ENCODE results near the gene CIAO1.

CIAO1 gene

DNA sequence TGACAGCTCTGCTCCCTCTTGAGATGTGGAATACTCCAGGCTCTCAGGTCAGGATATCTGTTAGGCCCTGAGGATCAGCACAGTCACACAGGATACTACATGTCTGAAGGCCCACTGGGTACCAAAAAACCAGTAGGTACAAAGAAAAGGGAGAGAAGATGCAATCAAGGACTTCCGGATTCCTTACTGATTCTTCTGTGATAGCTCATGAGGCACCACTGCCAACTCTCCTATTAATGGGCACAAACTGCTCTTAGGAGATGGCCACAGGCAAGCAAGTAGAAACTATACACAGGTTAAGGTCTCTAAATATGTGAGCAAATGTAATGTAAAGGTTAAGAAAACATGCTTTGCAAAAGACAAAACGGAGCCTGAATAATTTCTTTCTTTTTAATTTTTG is 3.7 kb upstream of the CIAO1 start:
- Histone ChIP-seq H3K9me3 (ENCODE audit: insufficient read depth, low read depth, low read length) (no peaks in the 10 kb centered on the region), H3K4me1 (ENCODE audit: insufficient read depth, low read length) (peaks cover 16% of the 10 kb centered on the region), H3K27ac (ENCODE audit: low read depth, low read length) (no peak overlapping the region), H3K36me3 (ENCODE audit: insufficient read depth, low read length) (peaks cover 8% of the 10 kb centered on the region; the same call in 1 of the 2 replicates), H3K9ac (ENCODE audit: low read depth, low read length) (no peak overlapping the region), H3K27me3 (ENCODE audit: insufficient read depth, low read length) (no peaks in the 10 kb centered on the region), H3K4me3 (ENCODE audit: low read length) (no peak overlapping the region)
- WGBS, result 95% methylated on average over 2 of the region's 2 CpGs

DNA sequence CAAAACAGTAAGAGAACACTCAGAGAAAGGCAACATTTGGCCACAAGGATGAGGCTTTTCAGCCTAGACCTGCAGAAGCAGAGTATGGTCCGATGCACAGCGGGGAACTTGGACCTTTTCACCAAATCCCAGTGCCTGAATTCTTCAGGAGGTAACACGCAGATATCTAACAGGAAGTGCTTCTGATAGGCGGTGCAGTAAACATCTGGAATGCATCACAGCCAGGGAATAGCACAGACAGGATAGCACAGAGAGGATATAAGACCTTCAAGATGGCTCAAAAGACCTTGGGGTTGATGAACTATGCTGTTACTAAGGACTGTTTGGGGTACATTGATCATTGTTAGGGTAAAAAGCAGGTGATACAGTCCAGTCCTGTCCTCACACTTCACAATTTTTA is 1.9 kb upstream of the CIAO1 start:
- Histone ChIP-seq H3K36me3 (ENCODE audit: insufficient read depth, low read length) (peaks cover 19% of the 10 kb centered on the region), H3K27ac (ENCODE audit: low read depth, low read length) (no peak overlapping the region), H3K4me3 (ENCODE audit: low read length) (no peak overlapping the region), H3K27me3 (ENCODE audit: insufficient read depth, low read length) (no peaks in the 10 kb centered on the region), H3K9ac (ENCODE audit: low read depth, low read length) (no peak overlapping the region), H3K4me1 (ENCODE audit: insufficient read depth, low read length) (peaks cover 16% of the 10 kb centered on the region), H3K9me3 (ENCODE audit: insufficient read depth, low read depth, low read length) (no peaks in the 10 kb centered on the region)
- 92% methylated on average over 4 of the region's 4 CpGs for WGBS

DNA sequence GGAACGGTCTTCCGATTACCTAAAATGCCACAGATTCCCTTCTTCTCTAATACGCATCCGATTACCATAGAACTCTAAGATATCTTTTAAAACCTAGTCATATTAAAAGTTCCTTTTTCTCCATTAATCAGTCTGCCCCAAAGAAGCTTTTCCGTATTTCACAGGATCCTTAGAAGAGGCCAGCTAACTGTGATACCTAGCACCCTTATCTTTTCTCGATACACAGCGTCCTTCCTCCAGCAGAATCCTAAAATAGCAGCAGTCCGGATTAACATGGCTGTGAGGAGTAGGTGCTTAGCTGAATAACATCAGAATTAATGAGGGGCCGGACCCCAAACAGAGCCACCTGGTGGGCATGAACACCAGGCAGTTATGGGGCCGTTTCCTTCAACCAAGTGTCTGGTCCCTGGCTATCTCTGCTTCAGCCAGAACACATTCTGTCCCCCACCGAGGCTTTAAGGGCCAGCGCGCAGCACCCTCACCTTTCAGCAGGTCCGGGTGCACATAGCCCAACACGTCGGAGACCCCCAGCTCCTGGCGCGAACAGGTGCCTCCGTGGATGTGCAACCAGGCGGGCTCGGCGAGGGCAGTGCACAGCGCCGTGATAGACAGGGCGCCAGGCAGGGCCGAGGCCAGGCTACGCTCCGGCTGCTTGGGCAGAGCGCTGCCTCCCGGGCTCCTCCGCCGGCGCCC is 1.2 kb upstream of the CIAO1 start:
- peak overlapping the region; percentile 66 for H3K9ac ChIP-seq (ENCODE audit: low read depth, low read length)
- H3K4me3 ChIP-seq (ENCODE audit: low read length), result peak overlapping the region; percentile 96
- no peak overlapping the region for H3K27ac ChIP-seq (ENCODE audit: low read depth, low read length)
- H3K4me1 ChIP-seq (ENCODE audit: insufficient read depth, low read length), result peaks cover 16% of the 10 kb centered on the region
- H3K36me3 ChIP-seq (ENCODE audit: insufficient read depth, low read length), result peaks cover 24% of the 10 kb centered on the region
- H3K9me3 ChIP-seq (ENCODE audit: insufficient read depth, low read depth, low read length), result no peaks in the 10 kb centered on the region
- no peaks in the 10 kb centered on the region for H3K27me3 ChIP-seq (ENCODE audit: insufficient read depth, low read length)
- 25% methylated on average over 33 of the region's 33 CpGs for WGBS

- Histone ChIP-seq H3K27ac (ENCODE audit: low read depth, low read length) (peak overlapping the region; percentile 76; the same call in 1 of the 2 replicates), H3K9ac (ENCODE audit: low read depth, low read length) (peak overlapping the region; percentile 66), H3K4me3 (ENCODE audit: low read length) (peak overlapping the region; percentile 96), H3K4me1 (ENCODE audit: insufficient read depth, low read length) (peaks cover 13% of the 10 kb centered on the region), H3K27me3 (ENCODE audit: insufficient read depth, low read length) (no peaks in the 10 kb centered on the region), H3K36me3 (ENCODE audit: insufficient read depth, low read length) (peaks cover 27% of the 10 kb centered on the region), H3K9me3 (ENCODE audit: insufficient read depth, low read depth, low read length) (no peaks in the 10 kb centered on the region)
- under 1% methylated on average over 49 of the region's 49 CpGs for WGBS
These were observed 631 bp upstream of the CIAO1 start for GRCh38 chr2:96265349-96265839.

DNA sequence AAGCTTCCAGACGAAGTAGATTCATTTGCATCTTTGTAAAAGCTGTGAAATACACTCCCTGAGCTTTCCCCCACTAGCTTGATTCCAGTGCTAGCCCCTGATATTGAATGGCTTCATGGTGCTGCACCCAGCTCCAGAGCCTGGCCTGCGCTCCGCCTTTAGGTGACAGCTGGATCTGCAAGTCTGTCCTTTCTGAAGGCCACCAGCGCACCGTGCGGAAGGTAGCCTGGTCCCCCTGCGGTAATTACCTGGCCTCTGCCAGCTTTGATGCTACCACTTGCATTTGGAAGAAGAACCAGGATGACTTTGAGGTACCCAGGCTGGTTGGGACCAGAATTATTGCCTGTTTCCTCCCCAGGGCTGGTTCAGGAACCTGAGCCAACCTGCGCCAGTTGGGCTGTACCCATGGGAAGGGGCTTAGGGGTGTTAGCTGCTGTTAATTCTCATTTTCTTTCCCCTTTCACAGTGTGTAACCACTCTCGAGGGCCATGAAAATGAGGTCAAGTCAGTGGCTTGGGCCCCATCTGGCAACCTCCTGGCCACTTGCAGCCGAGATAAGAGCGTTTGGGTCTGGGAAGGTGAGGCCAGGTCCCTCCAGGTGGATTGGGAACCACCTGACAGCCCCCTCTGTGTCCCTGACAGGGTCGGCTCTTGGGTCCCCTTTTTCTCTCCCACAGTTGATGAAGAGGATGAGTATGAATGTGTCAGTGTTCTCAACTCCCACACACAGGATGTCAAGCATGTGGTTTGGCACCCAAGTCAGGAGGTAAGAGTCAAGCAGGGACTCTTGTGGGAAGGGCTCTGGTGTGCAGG is 1.3 kb downstream of the CIAO1 start:
- H3K9ac ChIP-seq (ENCODE audit: low read depth, low read length), result no peak overlapping the region
- 80% methylated on average over 12 of the region's 12 CpGs for WGBS
- H3K4me3 ChIP-seq (ENCODE audit: low read length), result peak overlapping the region; percentile 96
- H3K36me3 ChIP-seq (ENCODE audit: insufficient read depth, low read length), result peaks cover 42% of the 10 kb centered on the region
- H3K27me3 ChIP-seq (ENCODE audit: insufficient read depth, low read length), result no peaks in the 10 kb centered on the region
- no peak overlapping the region for H3K27ac ChIP-seq (ENCODE audit: low read depth, low read length)
- peaks cover 8% of the 10 kb centered on the region for H3K4me1 ChIP-seq (ENCODE audit: insufficient read depth, low read length)
- no peaks in the 10 kb centered on the region for H3K9me3 ChIP-seq (ENCODE audit: insufficient read depth, low read depth, low read length)

- H3K27ac ChIP-seq (ENCODE audit: low read depth, low read length), result no peak overlapping the region
- H3K9ac ChIP-seq (ENCODE audit: low read depth, low read length), result no peak overlapping the region
- no peaks in the 10 kb centered on the region for H3K9me3 ChIP-seq (ENCODE audit: insufficient read depth, low read depth, low read length)
- H3K4me1 ChIP-seq (ENCODE audit: insufficient read depth, low read length), result no peaks in the 10 kb centered on the region
- 90% methylated on average over 3 of the region's 3 CpGs for WGBS
- H3K27me3 ChIP-seq (ENCODE audit: insufficient read depth, low read length), result no peaks in the 10 kb centered on the region
- peaks cover 84% of the 10 kb centered on the region for H3K36me3 ChIP-seq (ENCODE audit: insufficient read depth, low read length)
- no peak overlapping the region for H3K4me3 ChIP-seq (ENCODE audit: low read length)
These were observed 6.0 kb downstream of the CIAO1 start for GRCh38 chr2:96271995-96272394.

DNA sequence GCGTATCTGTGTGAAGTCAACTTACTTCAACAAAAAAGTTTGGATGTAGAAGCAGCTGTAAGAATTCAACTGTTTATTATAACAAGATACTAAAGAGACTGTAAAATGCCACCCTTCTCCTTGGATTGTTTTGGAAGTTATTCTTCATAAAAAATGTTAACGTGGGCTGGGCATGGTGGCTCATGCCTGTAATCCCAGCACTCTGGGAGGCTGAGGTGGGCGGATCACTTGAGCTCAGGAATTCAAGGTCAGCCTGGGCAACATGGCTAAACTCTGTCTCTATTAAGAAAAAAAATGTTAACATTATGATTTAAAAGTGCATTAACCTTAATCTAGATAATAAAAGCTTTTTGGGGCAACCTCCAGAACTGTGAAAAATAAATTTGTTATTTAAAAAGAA is 7.7 kb downstream of the CIAO1 start:
- H3K9ac ChIP-seq (ENCODE audit: low read depth, low read length), result no peak overlapping the region
- no peaks in the 10 kb centered on the region for H3K9me3 ChIP-seq (ENCODE audit: insufficient read depth, low read depth, low read length)
- H3K27ac ChIP-seq (ENCODE audit: low read depth, low read length), result no peak overlapping the region
- no peaks in the 10 kb centered on the region for H3K27me3 ChIP-seq (ENCODE audit: insufficient read depth, low read length)
- WGBS, result 84% methylated on average over 3 of the region's 3 CpGs
- H3K36me3 ChIP-seq (ENCODE audit: insufficient read depth, low read length), result peaks cover 88% of the 10 kb centered on the region
- no peak overlapping the region for H3K4me3 ChIP-seq (ENCODE audit: low read length)
- no peaks in the 10 kb centered on the region for H3K4me1 ChIP-seq (ENCODE audit: insufficient read depth, low read length)

DNA sequence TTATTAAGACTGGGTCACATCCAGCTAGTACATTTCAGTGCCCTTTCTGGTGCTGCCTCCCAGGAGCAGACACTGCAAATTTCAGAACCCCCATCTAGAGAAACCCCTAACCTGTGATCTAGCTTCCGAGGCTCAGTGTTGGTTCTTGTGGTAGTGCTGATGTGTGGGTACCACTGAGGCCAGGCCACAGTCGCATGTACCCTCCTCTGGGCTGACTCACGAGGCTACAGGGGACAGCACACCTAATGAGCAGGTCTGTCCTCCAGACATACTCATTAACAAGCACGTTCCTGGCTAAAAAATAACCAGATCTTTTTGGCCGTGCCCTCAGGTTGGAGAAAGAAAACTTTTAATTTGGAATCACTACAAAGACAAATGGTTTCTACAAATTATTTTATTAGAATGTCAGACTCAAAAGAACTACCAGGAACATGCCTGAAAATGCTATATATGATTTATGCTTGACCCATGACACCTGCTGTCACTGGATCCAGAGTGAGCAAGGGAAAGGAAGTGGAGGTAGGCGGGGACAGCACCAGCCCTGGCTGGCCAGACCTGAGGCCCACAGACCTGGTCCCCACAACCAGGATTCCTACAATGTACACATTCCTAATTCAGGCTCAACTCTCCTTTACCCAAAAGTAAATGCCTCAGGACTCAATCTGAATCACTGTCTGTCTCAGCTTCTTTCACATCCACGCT is 8.5 kb downstream of the CIAO1 start:
- peaks cover 88% of the 10 kb centered on the region for H3K36me3 ChIP-seq (ENCODE audit: insufficient read depth, low read length)
- H3K4me3 ChIP-seq (ENCODE audit: low read length), result no peak overlapping the region
- no peaks in the 10 kb centered on the region for H3K27me3 ChIP-seq (ENCODE audit: insufficient read depth, low read length)
- no peak overlapping the region for H3K9ac ChIP-seq (ENCODE audit: low read depth, low read length)
- no peak overlapping the region for H3K27ac ChIP-seq (ENCODE audit: low read depth, low read length)
- 95% methylated on average over 6 of the region's 7 CpGs for WGBS
- no peaks in the 10 kb centered on the region for H3K9me3 ChIP-seq (ENCODE audit: insufficient read depth, low read depth, low read length)
- no peaks in the 10 kb centered on the region for H3K4me1 ChIP-seq (ENCODE audit: insufficient read depth, low read length)

- H3K9me3 ChIP-seq (ENCODE audit: insufficient read depth, low read depth, low read length), result no peaks in the 10 kb centered on the region
- H3K36me3 ChIP-seq (ENCODE audit: insufficient read depth, low read length), result peaks cover 92% of the 10 kb centered on the region
- H3K27me3 ChIP-seq (ENCODE audit: insufficient read depth, low read length), result no peaks in the 10 kb centered on the region
- H3K27ac ChIP-seq (ENCODE audit: low read depth, low read length), result no peak overlapping the region
- H3K9ac ChIP-seq (ENCODE audit: low read depth, low read length), result no peak overlapping the region
- no peak overlapping the region for H3K4me3 ChIP-seq (ENCODE audit: low read length)
- WGBS, result 95% methylated on average over 21 of the region's 21 CpGs
- no peaks in the 10 kb centered on the region for H3K4me1 ChIP-seq (ENCODE audit: insufficient read depth, low read length)
These were observed 10.9 kb downstream of the CIAO1 start for GRCh38 chr2:96276787-96277499.

GRCh38 chr2:96287273-96287856 is 21.3 kb downstream of the CIAO1 start:
- H3K27me3 ChIP-seq (ENCODE audit: insufficient read depth, low read length), result no peaks in the 10 kb centered on the region
- H3K4me1 ChIP-seq (ENCODE audit: insufficient read depth, low read length), result no peaks in the 10 kb centered on the region
- H3K4me3 ChIP-seq (ENCODE audit: low read length), result no peak overlapping the region
- H3K9me3 ChIP-seq (ENCODE audit: insufficient read depth, low read depth, low read length), result no peaks in the 10 kb centered on the region
- H3K36me3 ChIP-seq (ENCODE audit: insufficient read depth, low read length), result peaks cover 99% of the 10 kb centered on the region
- 94% methylated on average over 6 of the region's 6 CpGs for WGBS
- H3K9ac ChIP-seq (ENCODE audit: low read depth, low read length), result no peak overlapping the region
- no peak overlapping the region for H3K27ac ChIP-seq (ENCODE audit: low read depth, low read length)
